ENCODE results near the gene DDX17. TPM values are rescaled to one million over a fixed set of nuclear protein-coding genes. Genes with fewer than 3 reads are reported as not detected.

Gene DDX17
- total RNA-seq, 1 donor from 2014 or later = 492 TPM

DNA sequence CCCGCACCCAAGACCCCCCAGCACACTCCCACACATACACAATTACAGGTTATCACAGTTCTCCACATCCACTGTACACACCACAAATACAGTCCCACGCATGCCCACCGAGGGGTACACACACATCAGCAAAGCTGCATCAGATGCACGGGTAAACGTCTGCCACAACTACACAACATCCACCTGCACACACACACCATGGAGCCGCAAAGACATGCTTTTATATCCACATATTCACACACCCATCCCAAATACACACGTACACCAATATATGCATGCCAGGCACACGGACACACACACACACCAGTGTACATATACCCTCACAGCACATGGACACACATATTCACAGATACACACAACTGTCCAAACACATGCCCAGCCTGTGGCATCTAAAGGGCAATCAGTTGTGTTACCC is 45.7 kb downstream of the DDX17 start:
- Mint-ChIP-seq H3K36me3 (ENCODE audit: low read depth, unreplicated experiment) (no peaks in the 10 kb centered on the region), H3K4me3 (ENCODE audit: unreplicated experiment) (peak overlapping the region; percentile 13), H3K4me1 (ENCODE audit: unreplicated experiment) (peaks cover 11% of the 10 kb centered on the region), H3K27ac (ENCODE audit: unreplicated experiment) (peak overlapping the region; percentile 70), H3K9me3 (ENCODE audit: unreplicated experiment) (no peaks in the 10 kb centered on the region), H3K27me3 (ENCODE audit: unreplicated experiment) (peaks cover 22% of the 10 kb centered on the region)
- TF ChIP-seq, protein P1, sequence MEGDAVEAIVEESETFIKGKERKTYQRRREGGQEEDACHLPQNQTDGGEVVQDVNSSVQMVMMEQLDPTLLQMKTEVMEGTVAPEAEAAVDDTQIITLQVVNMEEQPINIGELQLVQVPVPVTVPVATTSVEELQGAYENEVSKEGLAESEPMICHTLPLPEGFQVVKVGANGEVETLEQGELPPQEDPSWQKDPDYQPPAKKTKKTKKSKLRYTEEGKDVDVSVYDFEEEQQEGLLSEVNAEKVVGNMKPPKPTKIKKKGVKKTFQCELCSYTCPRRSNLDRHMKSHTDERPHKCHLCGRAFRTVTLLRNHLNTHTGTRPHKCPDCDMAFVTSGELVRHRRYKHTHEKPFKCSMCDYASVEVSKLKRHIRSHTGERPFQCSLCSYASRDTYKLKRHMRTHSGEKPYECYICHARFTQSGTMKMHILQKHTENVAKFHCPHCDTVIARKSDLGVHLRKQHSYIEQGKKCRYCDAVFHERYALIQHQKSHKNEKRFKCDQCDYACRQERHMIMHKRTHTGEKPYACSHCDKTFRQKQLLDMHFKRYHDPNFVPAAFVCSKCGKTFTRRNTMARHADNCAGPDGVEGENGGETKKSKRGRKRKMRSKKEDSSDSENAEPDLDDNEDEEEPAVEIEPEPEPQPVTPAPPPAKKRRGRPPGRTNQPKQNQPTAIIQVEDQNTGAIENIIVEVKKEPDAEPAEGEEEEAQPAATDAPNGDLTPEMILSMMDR (IDR thresholded peaks at IDR 0.05; ENCODE audit: unreplicated experiment) = no peak
- no peak for DNase-seq (ENCODE audit: low spot score)

DNA sequence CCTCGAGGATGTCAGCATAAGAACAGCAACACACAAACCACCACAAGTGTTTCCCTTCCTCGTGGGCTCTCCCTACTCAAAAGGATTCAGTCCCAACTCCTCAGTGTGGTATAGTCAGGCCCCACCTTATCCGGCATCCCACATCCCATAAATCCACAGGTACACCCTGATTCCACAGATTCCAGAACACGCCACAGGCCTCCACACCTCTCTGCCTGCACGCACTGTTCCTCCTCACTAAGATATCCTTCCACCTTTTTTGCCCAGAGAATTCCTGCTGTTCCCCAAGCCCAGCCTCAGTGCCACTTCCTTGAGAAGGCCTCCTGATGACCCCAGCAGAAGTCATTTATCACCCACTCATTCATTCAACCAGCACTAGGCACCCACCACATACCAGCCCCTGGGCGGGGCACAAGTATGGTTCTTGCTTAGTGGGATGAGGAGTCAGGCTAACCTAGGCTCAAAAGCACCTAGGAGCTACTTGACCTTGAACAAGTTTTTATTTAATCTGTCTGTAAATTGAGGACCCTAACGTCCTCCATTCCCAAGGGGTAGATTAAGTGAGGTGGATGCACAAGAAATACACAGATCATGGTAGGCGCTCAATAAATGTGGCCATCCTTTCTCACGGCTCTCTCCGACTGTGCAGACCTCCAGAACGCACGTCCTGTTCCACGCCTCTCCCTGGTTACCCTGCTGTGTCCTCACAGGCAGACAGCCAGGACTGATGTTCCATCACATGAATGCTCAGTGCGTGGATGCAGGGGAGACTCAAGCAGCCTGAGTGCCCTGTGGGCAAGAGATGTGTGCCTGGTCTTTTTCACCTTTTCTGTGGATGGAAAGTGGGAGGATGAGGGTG is 49.0 kb downstream of the DDX17 start:
- TF ChIP-seq, protein P1 (IDR thresholded peaks at IDR 0.05; ENCODE audit: unreplicated experiment) = no peak
- peaks cover 30% of the 10 kb centered on the region for H3K27me3 Mint-ChIP-seq (ENCODE audit: unreplicated experiment)
- peaks cover 2% of the 10 kb centered on the region for H3K4me1 Mint-ChIP-seq (ENCODE audit: unreplicated experiment)
- H3K4me3 Mint-ChIP-seq (ENCODE audit: unreplicated experiment) = peak overlapping the region; percentile 65
- no peak for DNase-seq (ENCODE audit: low spot score)
- H3K27ac Mint-ChIP-seq (ENCODE audit: unreplicated experiment) = no peak overlapping the region
- H3K9me3 Mint-ChIP-seq (ENCODE audit: unreplicated experiment) = no peaks in the 10 kb centered on the region
- peaks cover 6% of the 10 kb centered on the region for H3K36me3 Mint-ChIP-seq (ENCODE audit: low read depth, unreplicated experiment)

DNA sequence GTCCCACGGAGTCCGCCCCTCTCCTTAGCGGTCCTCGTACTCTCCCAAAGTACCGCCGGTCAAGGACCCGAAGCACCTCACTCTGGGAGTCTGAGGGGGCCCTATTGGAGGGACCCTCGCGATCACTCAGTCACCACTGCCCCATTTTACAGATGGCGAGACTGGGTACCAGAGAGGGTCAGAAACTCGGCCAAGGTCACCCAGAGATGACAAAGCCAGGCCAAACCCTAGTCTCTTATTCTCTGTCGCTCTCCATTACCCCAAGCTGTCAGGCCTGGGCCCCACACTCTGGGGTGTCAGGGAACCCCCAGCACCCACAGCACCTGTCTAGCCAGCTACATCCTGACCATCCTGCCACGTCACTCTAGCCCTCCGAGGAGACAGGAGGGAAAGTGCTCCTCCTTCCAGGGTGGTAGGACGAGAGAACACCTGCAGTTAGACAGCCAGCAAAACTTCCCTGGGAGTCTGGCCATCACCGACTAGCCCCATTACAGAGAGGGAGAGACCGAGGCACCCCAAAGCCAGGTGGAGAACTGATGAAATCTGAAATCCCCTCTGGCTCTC is 49.8 kb downstream of the DDX17 start:
- H3K36me3 Mint-ChIP-seq (ENCODE audit: low read depth, unreplicated experiment) = peaks cover 6% of the 10 kb centered on the region
- peak overlapping the region; percentile 65 for H3K4me3 Mint-ChIP-seq (ENCODE audit: unreplicated experiment)
- TF ChIP-seq, protein P1 (IDR thresholded peaks at IDR 0.05; ENCODE audit: unreplicated experiment) = no peak
- no peaks in the 10 kb centered on the region for H3K9me3 Mint-ChIP-seq (ENCODE audit: unreplicated experiment)
- peaks cover 30% of the 10 kb centered on the region for H3K27me3 Mint-ChIP-seq (ENCODE audit: unreplicated experiment)
- peak overlapping the region; percentile 24 for H3K27ac Mint-ChIP-seq (ENCODE audit: unreplicated experiment)
- DNase-seq (ENCODE audit: low spot score) = no peak
- H3K4me1 Mint-ChIP-seq (ENCODE audit: unreplicated experiment) = peaks cover 2% of the 10 kb centered on the region

DNA sequence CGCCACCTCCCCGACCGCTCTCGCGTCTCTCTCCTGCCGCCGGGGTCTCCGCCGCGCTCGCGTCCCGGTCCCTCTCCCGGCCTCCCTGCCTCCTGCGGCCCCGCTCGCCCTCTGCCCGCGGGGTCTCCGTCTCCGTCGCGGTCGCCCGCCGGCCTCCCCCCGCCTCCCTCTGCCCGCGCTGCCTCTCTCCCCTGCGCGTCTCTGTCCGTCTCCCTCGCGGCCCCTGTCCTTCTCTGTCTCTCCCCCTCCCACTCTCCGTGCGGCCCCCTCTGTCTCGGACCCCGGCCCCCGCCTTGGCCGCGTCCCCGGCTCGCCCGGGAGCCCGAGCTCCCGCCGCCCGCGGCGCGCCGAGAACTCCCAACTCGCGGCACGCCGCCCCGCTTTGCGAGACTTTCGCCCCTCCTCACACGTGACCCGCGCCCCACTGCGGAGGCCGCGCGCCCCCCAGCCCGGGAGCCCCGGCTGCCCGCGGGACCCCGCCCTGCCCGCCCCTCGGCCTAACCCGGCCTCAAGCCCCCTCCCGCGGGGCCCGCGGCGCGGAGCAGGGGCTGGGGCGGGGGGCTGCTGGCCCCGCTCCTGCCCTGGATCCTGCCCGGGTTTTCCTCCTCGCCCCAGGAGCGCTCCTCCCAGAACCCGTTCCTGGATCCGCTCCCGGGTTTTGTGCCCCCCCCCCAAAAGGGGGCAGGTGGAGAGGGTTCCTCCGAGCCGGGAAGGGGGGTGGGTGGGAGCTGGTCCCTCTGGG is 50.4 kb downstream of the DDX17 start:
- Mint-ChIP-seq H3K9me3 (ENCODE audit: unreplicated experiment) (no peaks in the 10 kb centered on the region), H3K4me3 (ENCODE audit: unreplicated experiment) (peak overlapping the region; percentile 65), H3K4me1 (ENCODE audit: unreplicated experiment) (peaks cover 2% of the 10 kb centered on the region), H3K27ac (ENCODE audit: unreplicated experiment) (no peak overlapping the region), H3K27me3 (ENCODE audit: unreplicated experiment) (peaks cover 28% of the 10 kb centered on the region), H3K36me3 (ENCODE audit: low read depth, unreplicated experiment) (peaks cover 6% of the 10 kb centered on the region)
- TF ChIP-seq, protein P1 (IDR thresholded peaks at IDR 0.05; ENCODE audit: unreplicated experiment) = no peak
- DNase-seq (ENCODE audit: low spot score) = peak; percentile 55

Measured in endothelial cell (in vitro differentiated cells).